Measurements from ENCODE around the gene DKK2. TPM values are rescaled to one million over a fixed set of nuclear protein-coding genes. Genes with fewer than 3 reads are reported as not detected.

Gene DKK2
- total and polyA plus RNA-seq, 2 of the 13 experiments (the other 11 are each of a cell fraction or from before 2014, with no cell fraction given) = not detected

- no peaks in the 10 kb centered on the region for H3K4me1 ChIP-seq (ENCODE audit: insufficient read depth, low read length)
- H2AFZ ChIP-seq (ENCODE audit: low read length) = no peak overlapping the region
- intact Hi-C loops (cut with micrococcal nuclease; ENCODE audit: unreplicated experiment) = no loop called here
- no peaks in the 10 kb centered on the region for H4K20me1 ChIP-seq (ENCODE audit: insufficient read depth, low read length)
- H3K9ac ChIP-seq (ENCODE audit: insufficient read depth, low read depth, low read length) = no peak overlapping the region
- CTCF ChIA-PET (ENCODE audit: low intra/inter-chr PET ratio, low total read pairs) = no interaction called here
- no peaks in the 10 kb centered on the region for H3K36me3 ChIP-seq (replicated peaks in 1 of 2; ENCODE audit: control insufficient read depth in 1 of 2, insufficient read depth in 2 of 2, low read length in 2 of 2)
- ATAC-seq (no peak), FAIRE-seq (no peak), DNase-seq (ENCODE audit: low spot score) (no peak)
- 100% methylated on average over 1 of the region's 1 CpG for WGBS (ENCODE audit: low lambda C conversion rate)
- POLR2A ChIA-PET = no interaction called here
- in situ Hi-C loops (cut with HindIII; ENCODE audit: extremely low pct_ligation_motif_present, low pct_unique_long_range_greater_than_20kb) = no loop called here
- no peak overlapping the region for H3K4me2 ChIP-seq (ENCODE audit: low read depth, low read length)
- H3K9me3 ChIP-seq (ENCODE audit: low read length) = no peaks in the 10 kb centered on the region
- no peak overlapping the region for H3K4me3 ChIP-seq (replicated peaks in 1 of 3; ENCODE audit: insufficient read depth in 1 of 3, low read depth in 2 of 3, low read length in 3 of 3)
- no peaks in the 10 kb centered on the region for H3K79me2 ChIP-seq (ENCODE audit: insufficient read depth, low read length)
- no peaks in the 10 kb centered on the region for H3K27me3 ChIP-seq (ENCODE audit: control insufficient read depth in 1 of 2, insufficient read depth in 2 of 2, low read length in 2 of 2)
- BruUV-seq (replicated peaks) = no TSS peak
- H3K27ac ChIP-seq (ENCODE audit: extremely low read length, insufficient read depth, low read length) = no peak overlapping the region
- TF ChIP-seq ZNF281 (CRISPR knock-in tag; IDR thresholded peaks at IDR 0.05; ENCODE audit: borderline replicate concordance) (no peak), TIGD3 (CRISPR knock-in tag; IDR thresholded peaks at IDR 0.05; ENCODE audit: borderline replicate concordance) (no peak), PBX3 (CRISPR knock-in tag; IDR thresholded peaks at IDR 0.05; ENCODE audit: borderline replicate concordance) (no peak), ZNF577 (CRISPR knock-in tag; IDR thresholded peaks at IDR 0.05; ENCODE audit: borderline replicate concordance, low read depth) (no peak), JUND (CRISPR knock-in tag; IDR thresholded peaks at IDR 0.05) (no peak), MIER3 (CRISPR knock-in tag; IDR thresholded peaks at IDR 0.05; ENCODE audit: borderline replicate concordance) (no peak), PREB (CRISPR knock-in tag; IDR thresholded peaks at IDR 0.05) (no peak), JARID2 (CRISPR knock-in tag; IDR thresholded peaks at IDR 0.05; ENCODE audit: insufficient replicate concordance) (no peak), ONECUT2 (CRISPR knock-in tag; IDR thresholded peaks at IDR 0.05) (no peak), NR3C1 (CRISPR knock-in tag; IDR thresholded peaks at IDR 0.05) (no peak), SIN3A (IDR thresholded peaks at IDR 0.05; ENCODE audit: borderline replicate concordance, low read depth, low read length) (no peak), ETV6 (CRISPR knock-in tag; conservative IDR thresholded peaks at IDR 0.05) (no peak), XBP1 (CRISPR knock-in tag; IDR thresholded peaks at IDR 0.05) (no peak), HIC2 (CRISPR knock-in tag; IDR thresholded peaks at IDR 0.05; ENCODE audit: low read depth) (no peak)
Measured at GRCh38 chr4:107068116-107068515, 32.0 kb upstream of the DKK2 start.
